Measurements from ENCODE around the gene THAP9.

- no peak for TF ChIP-seq MAX (IDR thresholded peaks at IDR 0.05)
- TF ChIP-seq EP300 (IDR thresholded peaks at IDR 0.05; ENCODE audit: borderline replicate concordance) = no peak
These were observed 8.6 kb upstream of the THAP9 start for GRCh38 chr4:82891707-82892466.
